Ascending aorta (tissue), 2 donors: ENCODE data around the gene DBH. TPM values are rescaled to one million over a fixed set of nuclear protein-coding genes. Genes with fewer than 3 reads are reported as not detected.

Source experiments
- DNase-seq, 2 donors: peaks; one replicate each; pipeline ENCODE4 v3.0.0-alpha.2; 2019; ENCODE audit warnings: low spot score in 2 of 2
- H3K27ac ChIP-seq, 2 donors: fragments of 200-600 bp; sonication (generic); one replicate each; pipeline ENCODE4 v1.5.1; 2016 to 2017; ENCODE audit warnings: mild to moderate bottlenecking in 1 of 2
- H3K27me3 ChIP-seq: fragments of 200-600 bp; sonication (generic); one replicate; pipeline ENCODE4 v1.5.1; 2017
- H3K36me3 ChIP-seq, 2 donors: fragments of 200-600 bp; sonication (generic); one replicate each; pipeline ENCODE4 v1.5.1; 2016
- H3K4me1 ChIP-seq, 2 donors: fragments of 200-600 bp; sonication (generic); one replicate each; pipeline ENCODE4 v1.5.1; 2016 to 2017; ENCODE audit warnings: mild to moderate bottlenecking in 1 of 2
- H3K4me3 ChIP-seq, 2 donors: fragments of 200-600 bp; sonication (generic); one replicate each; pipeline ENCODE4 v1.5.1; 2016 to 2017; ENCODE audit warnings: mild to moderate bottlenecking in 1 of 2
- H3K9me3 ChIP-seq, 2 donors: fragments of 200-600 bp; sonication (generic); one replicate each; pipeline ENCODE4 v1.5.1; 2016
- CTCF ChIP-seq, 3 experiments: fragments of 200-600 bp in 2 of 3; fragments of 450-650 bp in 1 of 3; sonication (generic) in 2 of 3; IDR thresholded peaks; one replicate each; pipeline ENCODE4 v1.5.1; 2016 to 2019; ENCODE audit warnings: antibody characterized with exemption in 3 of 3, mild to moderate bottlenecking in 1 of 3, moderate library complexity in 1 of 3
- intact Hi-C: fragments of 100-400 bp; cut with DNase I; formaldehyde crosslinking; loops from one replicate; pipeline ENCODE4 v1.15.1; 2023
- total RNA-seq: library from RNA; depleted of rRNA; stranded (reverse); fragments of >200 nt; gene quantifications from one replicate; pipeline ENCODE4 v1.1.0, GENCODE V29; 2016

The DBH gene
- total RNA-seq, result not detected

- intact Hi-C loops, result no loop called here
- H3K27me3 ChIP-seq, result no peaks in the 10 kb centered on the region
- H3K4me1 ChIP-seq, result no peaks in the 10 kb centered on the region
- no peak for TF ChIP-seq CTCF (IDR thresholded peaks at IDR 0.05)
- H3K4me3 ChIP-seq, result no peak within 1 kb of the TSS
- no peaks in the 10 kb centered on the region for H3K36me3 ChIP-seq
- H3K27ac ChIP-seq, result no peak within 1 kb of the TSS
- DNase-seq, result no peak
- H3K9me3 ChIP-seq, result no peaks in the 10 kb centered on the region
These were observed at the start of gene DBH for GRCh38 chr9:133635533-133636531. Gene DBH (plus strand): TSS chr9:133636363. CDS start chr9:133636372, 9 bp downstream.

- Histone ChIP-seq H3K27me3 (peaks cover 7% of the 10 kb centered on the region), H3K27ac (no peak overlapping the region), H3K4me1 (peaks cover 3 to 8% of the 10 kb centered on the region in 2 donors), H3K36me3 (no peaks in the 10 kb centered on the region), H3K4me3 (no peak overlapping the region), H3K9me3 (no peaks in the 10 kb centered on the region)
- intact Hi-C loops, result no loop called here
- TF ChIP-seq CTCF (IDR thresholded peaks at IDR 0.05), result no peak
- DNase-seq, result no peak
These were observed 49.1 kb upstream of the DBH start for GRCh38 chr9:133587051-133587450.

GRCh38 chr9:133587466-133587865, 48.7 kb upstream of the DBH start:
- H3K9me3 ChIP-seq, result no peaks in the 10 kb centered on the region
- no peak for TF ChIP-seq CTCF (IDR thresholded peaks at IDR 0.05)
- no peaks in the 10 kb centered on the region for H3K36me3 ChIP-seq
- no peak for DNase-seq
- H3K27me3 ChIP-seq, result peaks cover 7% of the 10 kb centered on the region
- intact Hi-C loops, result no loop called here
- peaks cover 3 to 8% of the 10 kb centered on the region in 2 donors for H3K4me1 ChIP-seq
- H3K4me3 ChIP-seq, result no peak overlapping the region
- no peak overlapping the region for H3K27ac ChIP-seq

GRCh38 chr9:133589454-133590227, 46.5 kb upstream of the DBH start:
- Histone ChIP-seq H3K36me3 (no peaks in the 10 kb centered on the region), H3K9me3 (no peaks in the 10 kb centered on the region), H3K4me3 (no peak overlapping the region), H3K27me3 (peaks cover 7% of the 10 kb centered on the region), H3K4me1 (peaks cover 3 to 4% of the 10 kb centered on the region in 2 donors), H3K27ac (no peak overlapping the region)
- DNase-seq, result no peak
- peak in 1 of 3 experiments; percentile 12 for TF ChIP-seq CTCF (IDR thresholded peaks at IDR 0.05)
- intact Hi-C loops, result no loop called here

- H3K27ac ChIP-seq, result no peak overlapping the region
- intact Hi-C loops, result no loop called here
- no peak for TF ChIP-seq CTCF (IDR thresholded peaks at IDR 0.05)
- peaks cover 7% of the 10 kb centered on the region for H3K27me3 ChIP-seq
- DNase-seq, result no peak
- H3K4me1 ChIP-seq, result no peaks in the 10 kb centered on the region
- H3K4me3 ChIP-seq, result no peak overlapping the region
- H3K9me3 ChIP-seq, result no peaks in the 10 kb centered on the region
- H3K36me3 ChIP-seq, result no peaks in the 10 kb centered on the region
These were observed 45.8 kb upstream of the DBH start for GRCh38 chr9:133590231-133590855.
